Measurements from ENCODE around the gene ABCA2.

DNA sequence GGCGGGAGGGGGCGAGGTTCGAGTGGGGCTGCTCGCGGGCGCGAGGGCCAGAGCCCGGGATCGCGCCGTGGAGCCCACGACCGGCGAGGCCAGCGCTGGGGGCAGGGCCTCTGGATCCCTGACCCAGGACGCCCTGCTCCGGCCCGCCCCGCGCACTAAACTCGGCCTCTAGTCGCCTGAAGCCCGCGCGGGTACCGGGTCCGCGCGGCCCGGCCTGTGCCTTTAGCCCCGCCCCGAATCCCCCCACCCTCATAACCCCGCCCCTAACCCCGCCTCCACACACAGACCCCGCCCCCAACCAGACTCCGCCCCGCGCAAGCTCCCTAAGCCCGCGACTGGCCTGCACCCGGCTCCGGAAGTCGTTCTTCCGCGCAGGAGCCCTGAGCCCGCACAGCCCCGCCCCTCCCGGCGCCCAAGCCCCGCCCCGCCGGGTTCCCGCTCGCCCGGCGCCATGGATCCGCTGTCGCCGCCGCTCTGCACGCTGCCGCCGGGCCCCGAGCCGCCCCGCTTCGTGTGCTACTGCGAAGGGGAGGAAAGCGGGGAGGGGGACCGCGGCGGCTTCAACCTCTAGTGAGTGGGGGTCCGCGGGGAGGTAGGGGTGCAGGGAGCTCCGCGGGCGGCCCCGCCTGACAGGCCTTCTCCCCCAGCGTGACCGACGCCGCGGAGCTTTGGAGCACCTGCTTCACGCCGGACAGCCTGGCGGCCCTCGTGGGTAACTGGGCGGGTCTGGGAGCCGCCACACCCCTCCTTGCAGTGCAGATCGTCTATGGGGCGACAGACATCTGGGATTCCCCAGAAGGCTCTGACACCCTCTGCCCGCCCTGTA lies 35.8 kb downstream of the ABCA2 start, which contains the start of gene PAXX:
- TF ChIP-seq, protein P1, sequence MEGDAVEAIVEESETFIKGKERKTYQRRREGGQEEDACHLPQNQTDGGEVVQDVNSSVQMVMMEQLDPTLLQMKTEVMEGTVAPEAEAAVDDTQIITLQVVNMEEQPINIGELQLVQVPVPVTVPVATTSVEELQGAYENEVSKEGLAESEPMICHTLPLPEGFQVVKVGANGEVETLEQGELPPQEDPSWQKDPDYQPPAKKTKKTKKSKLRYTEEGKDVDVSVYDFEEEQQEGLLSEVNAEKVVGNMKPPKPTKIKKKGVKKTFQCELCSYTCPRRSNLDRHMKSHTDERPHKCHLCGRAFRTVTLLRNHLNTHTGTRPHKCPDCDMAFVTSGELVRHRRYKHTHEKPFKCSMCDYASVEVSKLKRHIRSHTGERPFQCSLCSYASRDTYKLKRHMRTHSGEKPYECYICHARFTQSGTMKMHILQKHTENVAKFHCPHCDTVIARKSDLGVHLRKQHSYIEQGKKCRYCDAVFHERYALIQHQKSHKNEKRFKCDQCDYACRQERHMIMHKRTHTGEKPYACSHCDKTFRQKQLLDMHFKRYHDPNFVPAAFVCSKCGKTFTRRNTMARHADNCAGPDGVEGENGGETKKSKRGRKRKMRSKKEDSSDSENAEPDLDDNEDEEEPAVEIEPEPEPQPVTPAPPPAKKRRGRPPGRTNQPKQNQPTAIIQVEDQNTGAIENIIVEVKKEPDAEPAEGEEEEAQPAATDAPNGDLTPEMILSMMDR (IDR thresholded peaks at IDR 0.05) = no peak
- TF ChIP-seq EZH2phosphoT487 (IDR thresholded peaks at IDR 0.05) = no peak
- TF ChIP-seq EZH2 (IDR thresholded peaks at IDR 0.05) = no peak
